Calu3 (cell line): Measurements from ENCODE around the gene GPR34. TPM values are rescaled to one million over a fixed set of nuclear protein-coding genes. Genes with fewer than 3 reads are reported as not detected.

Experiments
- BruUV-seq: library from RNA; stranded (reverse); fragments of 400-500 nt; replicated peaks from 2 replicates; lab custom pipeline; 2021; lab: Mats Ljungman, UMichigan
- CTCF ChIA-PET: fragments of 300-600 bp; sonication (Branson Sonifier 250); formaldehyde crosslinking; loops from one replicate; lab custom pipeline; 2022; ENCODE audit warnings: antibody characterized with exemption; lab: Charles Lee
- DNase-seq: peaks from one replicate; pipeline ENCODE4 v3.0.0; 2022
- H3K27ac Mint-ChIP-seq: one replicate; pipeline ENCODE4 v1.8.0; 2022; ENCODE audit warnings: mixed read lengths; ENCODE audit not compliant: unreplicated experiment
- H3K27me3 Mint-ChIP-seq: one replicate; pipeline ENCODE4 v1.8.0; 2022; ENCODE audit warnings: mixed read lengths; ENCODE audit not compliant: unreplicated experiment
- H3K36me3 Mint-ChIP-seq: one replicate; pipeline ENCODE4 v1.8.0; 2022; ENCODE audit warnings: mild to moderate bottlenecking, moderate library complexity, mixed read lengths; ENCODE audit not compliant: insufficient read depth, unreplicated experiment
- H3K4me1 Mint-ChIP-seq: one replicate; pipeline ENCODE4 v1.8.0; 2022; ENCODE audit warnings: mild to moderate bottlenecking, low read depth, mixed read lengths; ENCODE audit not compliant: unreplicated experiment
- H3K4me3 Mint-ChIP-seq: one replicate; pipeline ENCODE4 v1.8.0; 2022; ENCODE audit warnings: mild to moderate bottlenecking, low read depth, moderate library complexity, mixed read lengths; ENCODE audit not compliant: unreplicated experiment
- H3K9me3 Mint-ChIP-seq: one replicate; pipeline ENCODE4 v1.8.0; 2022; ENCODE audit warnings: low read depth, mixed read lengths; ENCODE audit not compliant: unreplicated experiment
- CTCF ChIP-seq: fragments of 200-600 bp; IDR thresholded peaks from one replicate; pipeline ENCODE4 v1.8.0; 2022; ENCODE audit warnings: antibody characterized with exemption; ENCODE audit not compliant: unreplicated experiment
- intact Hi-C: fragments of 100-400 bp; cut with micrococcal nuclease; formaldehyde crosslinking; loops from one replicate; pipeline ENCODE4 v1.10.0; 2022; ENCODE audit not compliant: unreplicated experiment
- total RNA-seq: library from RNA; stranded (reverse); gene quantifications from 2 replicates; pipeline ENCODE4 v1.2.3, GENCODE V29; 2022

Gene GPR34
- total RNA-seq, 1 experiment from 2014 or later = not detected

GRCh38 chrX:41684940-41685339, 3.8 kb upstream of the GPR34 start:
- no peak for DNase-seq
- H3K27me3 Mint-ChIP-seq = no peaks in the 10 kb centered on the region
- H3K27ac Mint-ChIP-seq = no peak overlapping the region
- peaks cover 9% of the 10 kb centered on the region for H3K4me1 Mint-ChIP-seq
- CTCF ChIA-PET = no interaction called here
- no TSS peak for BruUV-seq
- TF ChIP-seq CTCF = no peak
- H3K4me3 Mint-ChIP-seq = no peak overlapping the region
- H3K9me3 Mint-ChIP-seq = no peaks in the 10 kb centered on the region
- H3K36me3 Mint-ChIP-seq = no peaks in the 10 kb centered on the region
- intact Hi-C loops = no loop called here

- Mint-ChIP-seq H3K27ac (no peak overlapping the region), H3K36me3 (no peaks in the 10 kb centered on the region), H3K4me1 (peaks cover 9% of the 10 kb centered on the region), H3K27me3 (no peaks in the 10 kb centered on the region), H3K4me3 (no peak overlapping the region), H3K9me3 (no peaks in the 10 kb centered on the region)
- BruUV-seq = no TSS peak
- DNase-seq = no peak
- no peak for TF ChIP-seq CTCF
- intact Hi-C loops = no loop called here
- CTCF ChIA-PET = no interaction called here
Observed at GRCh38 chrX:41686788-41687187, 2.0 kb upstream of the GPR34 start.

- Mint-ChIP-seq H3K4me3 (no peak overlapping the region), H3K4me1 (peaks cover 9% of the 10 kb centered on the region), H3K27me3 (no peaks in the 10 kb centered on the region), H3K9me3 (no peaks in the 10 kb centered on the region), H3K36me3 (no peaks in the 10 kb centered on the region), H3K27ac (no peak overlapping the region)
- intact Hi-C loops = no loop called here
- BruUV-seq = no TSS peak
- DNase-seq = no peak
- CTCF ChIA-PET = interaction anchor here (0.7 kb wide), 2 partner anchors 18 to 522 kb away, joined by 3 to 10 read pairs; no protein-coding TSS in a partner anchor
- TF ChIP-seq CTCF = no peak
Observed at GRCh38 chrX:41688156-41688555, 617 bp upstream of the GPR34 start.

- no peak for TF ChIP-seq CTCF
- no peak overlapping the region for H3K27ac Mint-ChIP-seq
- no peaks in the 10 kb centered on the region for H3K27me3 Mint-ChIP-seq
- H3K4me3 Mint-ChIP-seq = no peak overlapping the region
- intact Hi-C loops = no loop called here
- CTCF ChIA-PET = no interaction called here
- no peaks in the 10 kb centered on the region for H3K36me3 Mint-ChIP-seq
- no TSS peak for BruUV-seq
- no peak for DNase-seq
- H3K4me1 Mint-ChIP-seq = no peaks in the 10 kb centered on the region
- H3K9me3 Mint-ChIP-seq = no peaks in the 10 kb centered on the region
Observed at GRCh38 chrX:41689711-41690110, 938 bp downstream of the GPR34 start.
